ENCODE results near the gene FAM53C.

FAM53C gene

GRCh38 chr5:138351517-138351916 is 13.5 kb downstream of the FAM53C start:
- TF ChIP-seq CTCF (IDR thresholded peaks at IDR 0.05; ENCODE audit: extremely low read depth, missing control alignments) = no peak
- no peak for DNase-seq (ENCODE audit: low spot score)

- peak; percentile 99 for TF ChIP-seq CTCF (IDR thresholded peaks at IDR 0.05; ENCODE audit: extremely low read depth, missing control alignments)
- peak; percentile 97 for DNase-seq (ENCODE audit: low spot score)
These were observed 14.1 kb downstream of the FAM53C start, which contains the start of gene KDM3B for GRCh38 chr5:138352071-138352721. Gene KDM3B, plus strand, starts transcription at chr5:138352685. Its CDS starts 111 bp downstream, at chr5:138352796.

GRCh38 chr5:138352722-138353559 is 14.9 kb downstream of the FAM53C start:
- TF ChIP-seq CTCF (IDR thresholded peaks at IDR 0.05; ENCODE audit: extremely low read depth, missing control alignments) = peak; percentile 49
- peak; percentile 84 for DNase-seq (ENCODE audit: low spot score)

- peak; percentile 60 for DNase-seq (ENCODE audit: low spot score)
- TF ChIP-seq CTCF (IDR thresholded peaks at IDR 0.05; ENCODE audit: extremely low read depth, missing control alignments) = no peak
These were observed 15.6 kb downstream of the FAM53C start for GRCh38 chr5:138353560-138354080.

GRCh38 chr5:138354387-138354786 is 16.3 kb downstream of the FAM53C start:
- TF ChIP-seq CTCF (IDR thresholded peaks at IDR 0.05; ENCODE audit: extremely low read depth, missing control alignments) = no peak

GRCh38 chr5:138354926-138355378 is 16.9 kb downstream of the FAM53C start:
- no peak for TF ChIP-seq CTCF (IDR thresholded peaks at IDR 0.05; ENCODE audit: extremely low read depth, missing control alignments)
- peak; percentile 77 for DNase-seq (ENCODE audit: low spot score)

More at GRCh38 chr5:138354387-138354786, 16.3 kb downstream of the FAM53C start:
- DNase-seq (ENCODE audit: low spot score) = no peak

GRCh38 chr5:138359621-138360020 is 21.6 kb downstream of the FAM53C start:
- no peak for TF ChIP-seq CTCF (IDR thresholded peaks at IDR 0.05; ENCODE audit: extremely low read depth, missing control alignments)
- no peak for DNase-seq (ENCODE audit: low spot score)

All from GM20000 (cell line).